Endothelial cell of umbilical vein (primary cell): ENCODE results near the gene CCDC116. TPM values are rescaled to one million over a fixed set of nuclear protein-coding genes. Genes with fewer than 3 reads are reported as not detected.

ENCODE experiments used
- BruUV-seq: library from RNA; stranded (reverse); fragments of 400-500 nt; replicated peaks from 2 replicates; lab custom pipeline; 2021; lab: Mats Ljungman, UMichigan
- CTCF ChIA-PET: fragments of 300-600, 350-600 bp; sonication (Branson Sonifier 250); formaldehyde crosslinking; loops from one replicate; lab custom pipeline; 2021; ENCODE audit warnings: antibody characterized with exemption, inconsistent platforms; lab: Charles Lee
- POLR2A ChIA-PET: fragments of 300-600, 350-600 bp; sonication (Branson Sonifier 250); formaldehyde crosslinking; loops from one replicate; lab custom pipeline; 2021; ENCODE audit warnings: antibody characterized with exemption, inconsistent platforms; lab: Charles Lee
- DNase-seq: peaks from one replicate; pipeline ENCODE4 v3.0.0-alpha.2; 2011; ENCODE audit warnings: low read depth, low spot score
- FAIRE-seq: peaks from 2 replicates; lab custom pipeline; 2011; peaks lifted over from hg19 to GRCh38; lab: Jason Lieb, UNC
- H2AFZ ChIP-seq: 2 replicates; pipeline ENCODE4 v1.6.0; 2012; ENCODE audit warnings: low read depth, low read length, control low read depth, inconsistent platforms
- H3K27ac ChIP-seq: 2 replicates; pipeline ENCODE4 v1.5.1; 2011; ENCODE audit warnings: low read depth, mild to moderate bottlenecking, control low read depth, low read length, moderate library complexity; ENCODE audit not compliant: insufficient read depth
- H3K27me3 ChIP-seq, 2 experiments: 2 replicates each; pipeline versions ENCODE4 v1.6.0 to v1.6.1; 2011; ENCODE audit warnings: low read length in 2 of 2, mixed read lengths in 1 of 2; ENCODE audit not compliant: control insufficient read depth in 2 of 2, insufficient read depth in 2 of 2
- H3K36me3 ChIP-seq, 2 experiments: 2 replicates in 1 of 2; 3 replicates in 1 of 2; pipeline ENCODE4 v1.5.1; 2011; ENCODE audit warnings: low read length in 2 of 2, mild to moderate bottlenecking in 1 of 2, moderate library complexity in 1 of 2; ENCODE audit not compliant: control insufficient read depth in 2 of 2, insufficient read depth in 2 of 2; ENCODE audit errors: extremely low read depth in 1 of 2
- H3K4me1 ChIP-seq: 3 replicates; pipeline ENCODE4 v1.5.1; 2011; ENCODE audit warnings: mild to moderate bottlenecking, low read length; ENCODE audit not compliant: control insufficient read depth, insufficient read depth; ENCODE audit errors: extremely low read depth
- H3K4me2 ChIP-seq: 2 replicates; pipeline ENCODE4 v1.6.1; 2011; ENCODE audit warnings: low read length, control low read depth, mixed read lengths; ENCODE audit not compliant: insufficient read depth
- H3K4me3 ChIP-seq, 3 experiments: fragments of 200-600 bp in 1 of 3; sonication (generic), shearing (Covaris generic) in 1 of 3; replicated peaks in 1 of 3; 2 replicates each; pipeline ENCODE4 v1.5.1; 2011 to 2016; ENCODE audit warnings: control low read depth in 3 of 3, low read length in 3 of 3, mild to moderate bottlenecking in 2 of 3, inconsistent platforms in 1 of 3, low read depth in 1 of 3, moderate library complexity in 1 of 3; ENCODE audit not compliant: insufficient read depth in 1 of 3
- H3K79me2 ChIP-seq: 2 replicates; pipeline ENCODE4 v1.6.0; 2012; ENCODE audit warnings: low read length, inconsistent platforms; ENCODE audit not compliant: control insufficient read depth, insufficient read depth
- H3K9ac ChIP-seq: replicated peaks from 2 replicates; pipeline ENCODE3; 2011; ENCODE audit warnings: low read length, control low read depth; ENCODE audit not compliant: insufficient read depth; ENCODE audit errors: extremely low read depth
- H3K9me1 ChIP-seq: replicated peaks from 3 replicates; pipeline ENCODE4 v1.6.0; 2011; ENCODE audit warnings: mild to moderate bottlenecking, low read length; ENCODE audit not compliant: control insufficient read depth, insufficient read depth; ENCODE audit errors: extremely low read depth
- H3K9me3 ChIP-seq: replicated peaks from 2 replicates; pipeline ENCODE4 v1.5.1; 2012; ENCODE audit warnings: low read length, inconsistent platforms; ENCODE audit not compliant: control insufficient read depth, insufficient read depth
- H4K20me1 ChIP-seq: replicated peaks from 2 replicates; pipeline ENCODE3; 2011; ENCODE audit warnings: mild to moderate bottlenecking, low read length; ENCODE audit not compliant: control insufficient read depth, insufficient read depth; ENCODE audit errors: extremely low read depth
- EZH2 ChIP-seq: IDR thresholded peaks from 2 replicates; pipeline ENCODE4 v1.6.1; 2012; ENCODE audit warnings: borderline replicate concordance, low read depth, mild to moderate bottlenecking, moderate library complexity, low read length, inconsistent platforms; ENCODE audit not compliant: severe bottlenecking
- FOS ChIP-seq: IDR thresholded peaks from 2 replicates; pipeline ENCODE4 v1.6.1; 2011; ENCODE audit warnings: mild to moderate bottlenecking, low read length, moderate library complexity, borderline replicate concordance; ENCODE audit not compliant: insufficient read depth
- GATA2 ChIP-seq: IDR thresholded peaks from 2 replicates; pipeline ENCODE4 v1.7.0; 2011; ENCODE audit warnings: low read depth, mild to moderate bottlenecking, moderate library complexity, mixed read lengths, low read length; ENCODE audit not compliant: insufficient read length, insufficient read depth
- JUN ChIP-seq: IDR thresholded peaks from 2 replicates; pipeline ENCODE4 v1.6.1; 2011; ENCODE audit warnings: borderline replicate concordance, low read depth; ENCODE audit not compliant: insufficient read length, insufficient read depth
- MYC ChIP-seq: IDR thresholded peaks from one replicate; pipeline ENCODE4 v1.6.1; 2011; ENCODE audit warnings: mild to moderate bottlenecking, low read depth, low read length
- POLR2A ChIP-seq: IDR thresholded peaks from 2 replicates; pipeline ENCODE4 v1.6.1; 2012; ENCODE audit warnings: low read depth, mild to moderate bottlenecking, control low read depth, low read length
- POLR2AphosphoS5 ChIP-seq: IDR thresholded peaks from 2 replicates; pipeline ENCODE4 v1.6.1; 2012; ENCODE audit warnings: low read depth, mild to moderate bottlenecking, control low read depth, low read length, moderate library complexity; ENCODE audit not compliant: insufficient read depth
- dilution Hi-C: fragments of 300-500 bp; cut with MboI; formaldehyde crosslinking; loops from one replicate; pipeline ENCODE4 v1.15.0; 2019; ENCODE audit warnings: low sequenced_read_pairs; ENCODE audit not compliant: extremely low pct_ligation_motif_present
- intact Hi-C: fragments of 100-400 bp; cut with micrococcal nuclease; formaldehyde crosslinking; loops from one replicate; pipeline ENCODE4 v1.10.0; 2022
- polyA plus RNA-seq, 4 experiments: library from polyadenylated mRNA; depleted of rRNA in 3 of 4; stranded (reverse) in 3 of 4; unstranded in 1 of 4; fragments of >200 nt; gene quantifications; 2 replicates each; pipeline versions ENCODE4 v1.2.1 to v1.2.3, GENCODE V29; 2011 to 2012; ENCODE audit warnings: missing spikeins in 1 of 4
- total RNA-seq: library from RNA; stranded (reverse); gene quantifications from 2 replicates; pipeline ENCODE4 v1.2.3, GENCODE V29; 2021
- TF ChIP-seq, protein P1 (sequence below): IDR thresholded peaks from 2 replicates; pipeline ENCODE4 v1.6.1; 2011; ENCODE audit not compliant: insufficient read depth, insufficient read length
- TF ChIP-seq, protein P2 (sequence below), 2 donors: IDR thresholded peaks; 1 replicate in 1 of 2; 2 replicates in 1 of 2; pipeline ENCODE4 v1.5.1; 2011; ENCODE audit warnings: low read length in 2 of 2, mild to moderate bottlenecking in 2 of 2, moderate library complexity in 2 of 2, control low read depth in 1 of 2, inconsistent platforms in 1 of 2, low read depth in 1 of 2; ENCODE audit not compliant: insufficient read depth in 1 of 2; ENCODE audit errors: extremely low read depth in 1 of 2

CCDC116 gene
- total and polyA plus RNA-seq, 2 donors (not counting 3 experiments of a cell fraction or from before 2014, with no cell fraction given), result 0.21 to 0.33 TPM

DNA sequence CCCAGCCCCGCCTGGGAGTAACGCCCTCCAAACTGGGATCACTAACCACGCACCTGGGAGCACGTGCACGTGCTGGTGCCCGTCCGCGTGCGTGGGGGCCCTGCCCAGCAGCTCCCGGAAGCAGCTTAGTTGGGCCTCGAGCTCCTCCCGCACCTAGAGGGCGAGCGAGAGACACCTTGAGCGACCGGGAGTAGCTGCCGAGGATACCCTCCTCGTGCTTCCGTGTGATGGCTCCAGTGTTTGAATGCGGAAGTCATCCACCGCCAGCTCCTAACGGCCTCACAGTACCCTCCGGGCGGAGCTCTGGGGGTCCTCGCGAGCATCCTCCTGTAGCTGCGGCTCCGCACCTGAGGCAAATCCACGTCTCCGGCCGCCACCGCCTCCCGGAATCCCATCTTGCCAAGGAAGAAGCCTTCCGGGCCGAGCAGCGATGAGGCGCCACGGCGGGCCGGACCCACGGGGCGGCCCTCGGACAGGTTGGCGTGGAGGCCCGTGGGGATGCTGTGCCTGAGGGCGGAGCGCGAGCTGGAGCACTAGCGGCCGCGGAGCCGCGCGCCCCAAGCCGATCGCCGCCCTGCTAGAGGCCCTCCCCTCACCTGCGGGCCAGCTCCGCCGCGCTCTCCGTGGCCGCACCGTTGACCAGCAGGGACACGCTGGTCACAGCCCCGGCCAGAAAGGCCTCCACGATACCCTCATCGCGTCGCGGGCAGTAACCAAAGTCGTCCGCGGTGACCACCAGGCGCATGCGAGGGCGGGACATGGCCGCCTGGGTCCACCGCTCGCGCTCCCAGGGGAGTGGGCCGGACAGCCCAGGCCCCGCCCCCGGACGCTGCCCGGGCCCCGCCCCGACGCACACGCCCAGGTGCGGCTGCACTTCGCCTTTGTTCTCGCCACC, 3.1 kb upstream of the CCDC116 start, which contains the start of gene YDJC:
YDJC (minus strand) TSS at position 768 of the 895 bp plus-strand sequence; CDS start at position 760, 8 bp downstream.
- Histone ChIP-seq H3K4me1 (no peaks in the 10 kb centered on the region), H3K36me3 (peaks cover 0 to 2% of the 10 kb centered on the region in 2 experiments), H3K27me3 (no peaks in the 10 kb centered on the region), H3K79me2 (peaks cover 19% of the 10 kb centered on the region), H3K9me1 (no peaks in the 10 kb centered on the region), H3K9ac (peak within 1 kb of the TSS; percentile 82), H3K4me3 (peak within 1 kb of the TSS; percentile 49 to 94 (median 63)), H2AFZ (peak within 1 kb of the TSS; percentile 81), H3K4me2 (peak within 1 kb of the TSS; percentile 8), H3K9me3 (no peaks in the 10 kb centered on the region), H3K27ac (peak within 1 kb of the TSS; percentile 51), H4K20me1 (no peaks in the 10 kb centered on the region)
- ChIA-PET POLR2A (no interaction called here), CTCF (interaction anchor here (0.6 to 2.8 kb wide), 15 partner anchors 9 to 342 kb away, joined by 3 to 41 read pairs (median 4); partner anchors contain the start of gene SDF2L1)
- FAIRE-seq, result peak; percentile 97
- DNase-seq, result peak; percentile 92
- TF ChIP-seq EZH2 (no peak), GATA2 (no peak), POLR2AphosphoS5 (peak; percentile 62), POLR2A (peak; percentile 69), FOS (no peak), MYC (peak; percentile 86), JUN (no peak)
- TF ChIP-seq, protein P1, sequence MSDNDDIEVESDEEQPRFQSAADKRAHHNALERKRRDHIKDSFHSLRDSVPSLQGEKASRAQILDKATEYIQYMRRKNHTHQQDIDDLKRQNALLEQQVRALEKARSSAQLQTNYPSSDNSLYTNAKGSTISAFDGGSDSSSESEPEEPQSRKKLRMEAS, result peak; percentile 71
- TF ChIP-seq, protein P2, sequence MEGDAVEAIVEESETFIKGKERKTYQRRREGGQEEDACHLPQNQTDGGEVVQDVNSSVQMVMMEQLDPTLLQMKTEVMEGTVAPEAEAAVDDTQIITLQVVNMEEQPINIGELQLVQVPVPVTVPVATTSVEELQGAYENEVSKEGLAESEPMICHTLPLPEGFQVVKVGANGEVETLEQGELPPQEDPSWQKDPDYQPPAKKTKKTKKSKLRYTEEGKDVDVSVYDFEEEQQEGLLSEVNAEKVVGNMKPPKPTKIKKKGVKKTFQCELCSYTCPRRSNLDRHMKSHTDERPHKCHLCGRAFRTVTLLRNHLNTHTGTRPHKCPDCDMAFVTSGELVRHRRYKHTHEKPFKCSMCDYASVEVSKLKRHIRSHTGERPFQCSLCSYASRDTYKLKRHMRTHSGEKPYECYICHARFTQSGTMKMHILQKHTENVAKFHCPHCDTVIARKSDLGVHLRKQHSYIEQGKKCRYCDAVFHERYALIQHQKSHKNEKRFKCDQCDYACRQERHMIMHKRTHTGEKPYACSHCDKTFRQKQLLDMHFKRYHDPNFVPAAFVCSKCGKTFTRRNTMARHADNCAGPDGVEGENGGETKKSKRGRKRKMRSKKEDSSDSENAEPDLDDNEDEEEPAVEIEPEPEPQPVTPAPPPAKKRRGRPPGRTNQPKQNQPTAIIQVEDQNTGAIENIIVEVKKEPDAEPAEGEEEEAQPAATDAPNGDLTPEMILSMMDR (IDR thresholded peaks at IDR 0.05; ENCODE audit: extremely low read depth in 1 of 2, insufficient read depth in 1 of 2, low read depth in 1 of 2, low read length in 2 of 2), result peak; percentile 73 to 87
- intact Hi-C loops (loop anchor here (1.0 kb wide), 1 partner anchor 14 kb away; no protein-coding TSS in a partner anchor), dilution Hi-C loops (no loop called here)
- BruUV-seq, result TSS peak; percentile 53
